ENCODE results near the gene SPATA6L.

SPATA6L gene

GRCh38 chr9:4590430-4591122, 75.7 kb downstream of the SPATA6L start:
- DNase-seq (ENCODE audit: extremely low read depth, insufficient read length) = no peak
- no peak overlapping the region for H3K4me3 ChIP-seq (replicated peaks; ENCODE audit: low read depth, low read length)
- TF ChIP-seq CTCF (IDR thresholded peaks at IDR 0.05; ENCODE audit: insufficient read depth, low read length, poor library complexity, severe bottlenecking) = no peak
- no peaks in the 10 kb centered on the region for H3K36me3 ChIP-seq (ENCODE audit: control insufficient read depth, insufficient read depth, low read length)
- no peaks in the 10 kb centered on the region for H3K27me3 ChIP-seq (replicated peaks; ENCODE audit: control insufficient read depth, insufficient read depth, low read length)

- Histone ChIP-seq H3K27me3 (replicated peaks; ENCODE audit: control insufficient read depth, insufficient read depth, low read length) (no peaks in the 10 kb centered on the region), H3K36me3 (ENCODE audit: control insufficient read depth, insufficient read depth, low read length) (peaks cover 4% of the 10 kb centered on the region), H3K4me3 (replicated peaks; ENCODE audit: low read depth, low read length) (no peak overlapping the region)
- no peak for DNase-seq (ENCODE audit: extremely low read depth, insufficient read length)
- no peak for TF ChIP-seq CTCF (IDR thresholded peaks at IDR 0.05; ENCODE audit: insufficient read depth, low read length, poor library complexity, severe bottlenecking)
Measured at GRCh38 chr9:4588721-4589120, 77.6 kb downstream of the SPATA6L start.

- no peak for DNase-seq (ENCODE audit: extremely low read depth, insufficient read length)
- no peak for TF ChIP-seq CTCF (IDR thresholded peaks at IDR 0.05; ENCODE audit: insufficient read depth, low read length, poor library complexity, severe bottlenecking)
Measured at GRCh38 chr9:4585135-4585534, 81.1 kb downstream of the SPATA6L start.

DNA sequence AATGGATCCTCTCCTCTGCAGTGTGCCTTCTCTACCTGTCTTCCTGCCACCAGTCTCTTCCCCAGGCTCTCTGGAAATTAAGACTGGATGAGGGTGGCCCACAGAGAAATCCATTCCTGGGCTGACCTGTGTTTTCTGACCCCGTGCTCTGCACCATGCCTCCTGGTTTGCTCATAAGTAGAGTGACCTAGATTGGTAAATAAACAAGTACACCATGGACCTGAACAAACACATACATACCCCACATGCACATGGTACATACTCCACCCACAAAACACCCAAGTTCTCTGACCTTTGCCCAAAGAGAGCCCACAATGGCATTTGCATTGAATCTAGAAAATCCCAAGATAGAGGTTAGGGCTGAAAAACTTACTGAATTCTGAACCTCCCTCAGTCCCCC, 81.6 kb downstream of the SPATA6L start:
- Histone ChIP-seq H3K36me3 (ENCODE audit: control insufficient read depth, insufficient read depth, low read length) (peaks cover 8% of the 10 kb centered on the region), H3K4me3 (replicated peaks; ENCODE audit: low read depth, low read length) (no peak overlapping the region), H3K27me3 (replicated peaks; ENCODE audit: control insufficient read depth, insufficient read depth, low read length) (no peaks in the 10 kb centered on the region)
- no peak for DNase-seq (ENCODE audit: extremely low read depth, insufficient read length)
- no peak for TF ChIP-seq CTCF (IDR thresholded peaks at IDR 0.05; ENCODE audit: insufficient read depth, low read length, poor library complexity, severe bottlenecking)

More at GRCh38 chr9:4585135-4585534, 81.1 kb downstream of the SPATA6L start:
- H3K36me3 ChIP-seq (ENCODE audit: control insufficient read depth, insufficient read depth, low read length) = peaks cover 8% of the 10 kb centered on the region
- no peaks in the 10 kb centered on the region for H3K27me3 ChIP-seq (replicated peaks; ENCODE audit: control insufficient read depth, insufficient read depth, low read length)
- no peak overlapping the region for H3K4me3 ChIP-seq (replicated peaks; ENCODE audit: low read depth, low read length)

GRCh38 chr9:4583001-4583400, 83.3 kb downstream of the SPATA6L start:
- Histone ChIP-seq H3K36me3 (ENCODE audit: control insufficient read depth, insufficient read depth, low read length) (peaks cover 10% of the 10 kb centered on the region), H3K4me3 (replicated peaks; ENCODE audit: low read depth, low read length) (no peak overlapping the region), H3K27me3 (replicated peaks; ENCODE audit: control insufficient read depth, insufficient read depth, low read length) (no peaks in the 10 kb centered on the region)
- no peak for TF ChIP-seq CTCF (IDR thresholded peaks at IDR 0.05; ENCODE audit: insufficient read depth, low read length, poor library complexity, severe bottlenecking)
- no peak for DNase-seq (ENCODE audit: extremely low read depth, insufficient read length)

All from GM06990 (cell line).